A549 treated with CORT108297 at 1 μM for 4 hours (cell line): Measurements from ENCODE around the gene CHST5. TPM values are rescaled to one million over a fixed set of nuclear protein-coding genes. Genes with fewer than 3 reads are reported as not detected.

Experiments
- total RNA-seq: library from RNA; stranded (reverse); fragments of 200-300 nt; extraction: Qiagen RNA extraction; gene quantifications from 5 replicates; pipeline ENCODE4 v1.2.3, GENCODE V29; 2022

CHST5 gene
- 0.03 to 0.31 TPM (median 0.07 TPM) in 5 replicates for total RNA-seq

GRCh38 chr16:75535901-75536300 is at the start of gene CHST5:
Gene CHST5, minus strand, starts transcription at chr16:75536108. Its CDS starts 5,724 bp downstream, at chr16:75530384.

DNA sequence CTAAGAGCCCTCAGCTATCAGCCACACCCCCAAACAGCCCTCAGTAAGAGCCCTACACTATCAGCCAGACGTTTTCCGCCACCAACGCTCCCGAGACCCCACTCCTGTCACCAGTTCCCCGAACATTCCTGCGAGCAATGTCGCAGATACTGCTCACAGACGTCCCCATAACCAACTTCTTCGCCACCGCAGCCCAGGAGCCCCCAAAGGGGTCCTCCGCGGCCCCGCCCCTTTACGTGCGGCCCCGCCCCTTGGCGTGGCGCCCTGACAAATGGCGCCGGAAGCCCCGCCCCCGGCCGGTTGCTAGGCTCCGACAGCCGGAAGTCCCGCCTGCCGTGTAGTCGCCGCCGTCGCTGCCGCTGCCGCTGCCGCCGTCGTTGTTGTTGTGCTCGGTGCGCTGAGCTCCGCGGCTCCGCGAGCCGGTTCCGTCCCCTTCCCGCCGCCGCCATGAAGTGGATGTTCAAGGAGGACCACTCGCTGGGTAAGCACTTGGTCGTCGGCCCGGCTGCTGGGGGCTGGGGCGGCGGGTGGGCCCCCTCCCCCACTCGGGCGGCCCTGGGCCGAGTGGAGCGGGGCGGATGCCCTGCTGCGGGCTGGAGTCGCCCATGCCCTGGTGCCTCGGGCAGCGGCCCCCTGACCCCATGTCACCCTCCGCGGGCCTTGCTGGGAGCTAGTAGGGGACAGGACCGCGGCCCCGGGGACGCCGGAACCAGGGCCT is 30.3 kb upstream of the CHST5 start, which contains the start of gene GABARAPL2:
Gene GABARAPL2 (plus strand): TSS at position 340 of the 718 bp plus-strand sequence. CDS start 108 bp downstream, at position 448.

GRCh38 chr16:75555707-75556430 is 20.0 kb upstream of the CHST5 start, which contains the start of gene TMEM231:
Gene TMEM231, minus strand, starts transcription at chr16:75556252. Its CDS starts 43 bp downstream, at chr16:75556209.

GRCh38 chr16:75495076-75495674 is 40.7 kb downstream of the CHST5 start, which contains the start of gene CHST6:
Gene CHST6, minus strand, starts transcription at chr16:75495441. Its CDS starts 15,613 bp downstream, at chr16:75479828.

Other genes with a start within 250 kb of the CHST5 start
- gene CFDP1, start 102.6 kb downstream of the CHST5 start, total RNA-seq, result 51.6 to 68.0 TPM (median 56.1 TPM) in 5 replicates
- 13.9 to 16.2 TPM (median 15.5 TPM) in 5 replicates for gene TMEM170A, start 71.4 kb downstream of the CHST5 start, total RNA-seq
- 0.10 to 0.15 TPM (median 0.13 TPM) in 5 replicates for gene CHST6, start 40.7 kb downstream of the CHST5 start, total RNA-seq
- 7.8 to 10.3 TPM (median 9.2 TPM) in 5 replicates for gene TMEM231, start 20.1 kb upstream of the CHST5 start, total RNA-seq
- 91.0 to 96.0 TPM (median 92.3 TPM) in 5 replicates for gene GABARAPL2, start 30.3 kb upstream of the CHST5 start, total RNA-seq
- gene ADAT1, start 87.2 kb upstream of the CHST5 start, total RNA-seq, result 29.3 to 40.0 TPM (median 37.3 TPM) in 5 replicates
- 164 to 178 TPM (median 166 TPM) in 5 replicates for gene KARS1, start 111.6 kb upstream of the CHST5 start, total RNA-seq
- 39.3 to 46.3 TPM (median 45.2 TPM) in 5 replicates for gene TERF2IP, start 111.7 kb upstream of the CHST5 start, total RNA-seq
- not detected in 5 replicates for gene CPHXL2, start 140.9 kb upstream of the CHST5 start, total RNA-seq
- gene DUXB, start 165.4 kb upstream of the CHST5 start, total RNA-seq, result not detected in 5 replicates
- not detected in 5 replicates for gene CPHXL, start 190.4 kb upstream of the CHST5 start, total RNA-seq